GM12878 (cell line): ENCODE results near the gene CCDC190. TPM values are rescaled to one million over a fixed set of nuclear protein-coding genes. Genes with fewer than 3 reads are reported as not detected.

ENCODE experiments used
- ATAC-seq: fragments of 200-7000 bp; cut with Tn5 transposase; 3 replicates; pipeline ENCODE4 v1.9.1; 2020; ENCODE audit warnings: mild to moderate bottlenecking, moderate library complexity
- BruUV-seq: library from RNA; stranded (reverse); fragments of 400-500 nt; replicated peaks from 2 replicates; lab custom pipeline; 2021; lab: Mats Ljungman, UMichigan
- CTCF ChIA-PET: fragments of 300-600 bp; sonication (Branson Sonifier 250); formaldehyde crosslinking; extraction: SDS; loops from one replicate; lab custom pipeline; 2021; ENCODE audit warnings: inconsistent platforms; lab: Yijun Ruan, JAX
- POLR2A ChIA-PET: fragments of 350-600 bp; formaldehyde crosslinking; extraction: SDS; loops from one replicate; lab custom pipeline; 2021; ENCODE audit warnings: inconsistent platforms; lab: Charles Lee
- RAD21 ChIA-PET: fragments of 300-600 bp; sonication (Branson Sonifier 250); formaldehyde crosslinking; loops from one replicate; lab custom pipeline; 2023; ENCODE audit warnings: antibody characterized with exemption; ENCODE audit not compliant: unreplicated experiment; lab: Charles Lee
- SMC1A ChIA-PET: fragments of 300-600 bp; sonication (Branson Sonifier 250); formaldehyde crosslinking; loops from one replicate; lab custom pipeline; 2023; ENCODE audit not compliant: unreplicated experiment, uncharacterized antibody; lab: Charles Lee
- DNase-seq: peaks from one replicate; pipeline ENCODE4 v3.0.0-alpha.2; 2011; ENCODE audit warnings: low read depth, low spot score
- FAIRE-seq: peaks from 3 replicates; lab custom pipeline; 2011; peaks lifted over from hg19 to GRCh38; lab: Jason Lieb, UNC
- H2AFZ ChIP-seq: 2 replicates; pipeline ENCODE4 v1.6.0; 2011; ENCODE audit warnings: low read depth, low read length, control low read depth; ENCODE audit not compliant: control insufficient read depth
- H3K27ac ChIP-seq: 2 replicates; pipeline ENCODE4 v1.5.1; 2011; ENCODE audit warnings: control low read depth; ENCODE audit not compliant: control insufficient read depth, insufficient read depth
- H3K27me3 ChIP-seq, 2 experiments: replicated peaks in 1 of 2; 2 replicates each; pipeline versions ENCODE4 v1.6.0 to v1.6.1; 2011; ENCODE audit warnings: low read length in 1 of 2; ENCODE audit not compliant: control insufficient read depth in 2 of 2, insufficient read depth in 2 of 2
- H3K36me3 ChIP-seq, 2 experiments: 2 replicates each; pipeline ENCODE4 v1.5.1; 2011; ENCODE audit warnings: low read length in 1 of 2; ENCODE audit not compliant: control insufficient read depth in 2 of 2, insufficient read depth in 2 of 2
- H3K4me1 ChIP-seq: 2 replicates; pipeline ENCODE4 v1.6.1; 2011; ENCODE audit warnings: mild to moderate bottlenecking, low read length, moderate library complexity, mixed read lengths; ENCODE audit not compliant: control insufficient read depth, insufficient read depth
- H3K4me2 ChIP-seq: 2 replicates; pipeline ENCODE4 v1.6.0; 2011; ENCODE audit warnings: control low read depth; ENCODE audit not compliant: control insufficient read depth, insufficient read depth
- H3K4me3 ChIP-seq: fragments of 200-600 bp; sonication (generic); 2 replicates; pipeline ENCODE4 v1.5.1; 2016
- H3K79me2 ChIP-seq: 2 replicates; pipeline ENCODE4 v1.6.0; 2011; ENCODE audit warnings: low read length; ENCODE audit not compliant: control insufficient read depth, insufficient read depth
- H3K9ac ChIP-seq: 2 replicates; pipeline ENCODE4 v1.8.0; 2011; ENCODE audit warnings: low read length, control low read depth, mixed read lengths; ENCODE audit not compliant: control insufficient read depth, insufficient read depth
- H3K9me3 ChIP-seq: replicated peaks from 3 replicates; pipeline ENCODE4 v1.5.1; 2011; ENCODE audit warnings: mild to moderate bottlenecking, low read length; ENCODE audit not compliant: control insufficient read depth, insufficient read depth
- H4K20me1 ChIP-seq: 2 replicates; pipeline ENCODE4 v1.6.0; 2011; ENCODE audit not compliant: control insufficient read depth, insufficient read depth
- CBFB ChIP-seq: IDR thresholded peaks from 2 replicates; pipeline ENCODE4 v1.6.1; 2016; ENCODE audit warnings: antibody characterized with exemption, low read depth
- IRF5 ChIP-seq: fragments of 450-650 bp; IDR thresholded peaks from 2 replicates; pipeline ENCODE4 v1.6.1; 2017; ENCODE audit warnings: borderline replicate concordance
- KLF5 ChIP-seq: fragments of 450-650 bp; IDR thresholded peaks from 2 replicates; pipeline ENCODE4 v1.6.1; 2014; ENCODE audit warnings: mild to moderate bottlenecking; ENCODE audit not compliant: partially characterized antibody
- NR2F1 ChIP-seq: fragments of 450-650 bp; conservative IDR thresholded peaks from 2 replicates; pipeline ENCODE4 v1.6.1; 2017; ENCODE audit warnings: mild to moderate bottlenecking
- PAX8 ChIP-seq: fragments of 450-650 bp; IDR thresholded peaks from 2 replicates; pipeline ENCODE4 v1.6.1; 2017; ENCODE audit warnings: mild to moderate bottlenecking, moderate library complexity
- POU2F2 ChIP-seq: IDR thresholded peaks from 3 replicates; pipeline ENCODE4 v1.6.1; 2011; ENCODE audit warnings: low read depth, mild to moderate bottlenecking, low read length, borderline replicate concordance
- REST ChIP-seq: IDR thresholded peaks from 2 replicates; pipeline ENCODE4 v1.6.1; 2012; ENCODE audit warnings: mild to moderate bottlenecking, low read depth, low read length
- SIN3A ChIP-seq: IDR thresholded peaks from 2 replicates; pipeline ENCODE4 v1.6.1; 2012; ENCODE audit warnings: low read depth, low read length, improper control_type of control experiment
- SIX5 ChIP-seq: IDR thresholded peaks from 2 replicates; pipeline ENCODE4 v1.6.1; 2011; ENCODE audit warnings: mild to moderate bottlenecking, low read depth, low read length, moderate library complexity; ENCODE audit not compliant: severe bottlenecking
- SMAD1 ChIP-seq: fragments of 450-650 bp; IDR thresholded peaks from 2 replicates; pipeline ENCODE4 v1.6.1; 2018; ENCODE audit warnings: mild to moderate bottlenecking, low read depth; ENCODE audit not compliant: partially characterized antibody
- STAT3 ChIP-seq: IDR thresholded peaks from 2 replicates; pipeline ENCODE4 v1.6.1; 2011; ENCODE audit warnings: low read depth, low read length, improper control_type of control experiment
- ZBTB4 ChIP-seq: fragments of 450-650 bp; formaldehyde crosslinking; IDR thresholded peaks from 2 replicates; pipeline ENCODE4 v1.4.0; 2022; ENCODE audit warnings: mild to moderate bottlenecking, moderate library complexity
- WGBS: methylation state at CpG from one replicate; pipeline ENCODE4 v1.1.6; 2016; ENCODE audit warnings: low lambda C conversion rate; ENCODE audit not compliant: insufficient replicate concordance, insufficient coverage; ENCODE audit errors: missing lambda C conversion rate; 5-methylcytosine and 5-hydroxymethylcytosine counted together
- in situ Hi-C: fragments of 300-500 bp; cut with MboI; formaldehyde crosslinking; loops from 9 replicates; pipeline ENCODE4 v1.14.3; 2018; ENCODE audit warnings: mixed read lengths
- intact Hi-C: fragments of 100-400 bp; cut with micrococcal nuclease; formaldehyde crosslinking; loops from one replicate; pipeline ENCODE4 v1.14.2; 2022; ENCODE audit not compliant: unreplicated experiment
- polyA plus RNA-seq, 11 experiments: library from polyadenylated mRNA; depleted of rRNA in 4 of 11; unstranded in 6 of 11; stranded (reverse) in 5 of 11; fragments of >200 nt; fragmentation: Nextera tagmentation in 4 of 11; fragmentation: Illumina TruSeq in 1 of 11; extraction: Ambion mirVana in 4 of 11; extraction: Trizol in 1 of 11; gene quantifications; 1 replicate in 1 of 11; 2 replicates in 10 of 11; pipeline versions ENCODE4 v1.2.1 to v1.2.3, GENCODE V29; 2011 to 2016; ENCODE audit warnings: inconsistent platforms in 2 of 11, missing spikeins in 2 of 11, low read depth in 1 of 11
- total RNA-seq, 4 experiments: library from RNA; depleted of rRNA in 3 of 4; stranded (reverse); fragments of >200 nt in 3 of 4; fragmentation: Illumina TruSeq in 1 of 4; extraction: Trizol in 1 of 4; gene quantifications; 2 replicates each; pipeline versions ENCODE4 v1.2.1 to v1.2.3, GENCODE V29; 2013 to 2021

The CCDC190 gene
- total and polyA plus RNA-seq, 10 of the 15 experiments (the other 5 are each of a cell fraction or from before 2014, with no cell fraction given), result not detected

- TF ChIP-seq REST (no peak), SIX5 (peak; percentile 6), STAT3 (no peak), PAX8 (no peak), SIN3A (no peak), POU2F2 (0 out of 3 replicates have a peak, but pooled peaks have one; percentile 11)
Measured at GRCh38 chr1:162835157-162835899, 25.6 kb downstream of the CCDC190 start (continued).

- ChIA-PET RAD21 (no interaction called here), SMC1A (interaction anchor here (1.1 to 1.3 kb wide), 2 partner anchors 47 to 82 kb away, joined by 3 read pairs; no protein-coding TSS in a partner anchor), CTCF (no interaction called here), POLR2A (no interaction called here)
- ATAC-seq (no peak), DNase-seq (no peak), FAIRE-seq (no peak)
- in situ Hi-C loops, result no loop called here
- Histone ChIP-seq H4K20me1 (no peaks in the 10 kb centered on the region), H2AFZ (no peak overlapping the region), H3K27me3 (no peaks in the 10 kb centered on the region), H3K4me3 (no peak overlapping the region), H3K9ac (no peak overlapping the region), H3K4me1 (peaks cover 20% of the 10 kb centered on the region), H3K79me2 (no peaks in the 10 kb centered on the region), H3K36me3 (no peaks in the 10 kb centered on the region), H3K27ac (no peak overlapping the region), H3K4me2 (no peak overlapping the region), H3K9me3 (peaks cover 10% of the 10 kb centered on the region)
- BruUV-seq, result no TSS peak
- WGBS, result 94% methylated on average over 3 of the region's 3 CpGs
- intact Hi-C loops, result no loop called here
- TF ChIP-seq ZBTB4 (CRISPR knock-in tag) (no peak), CBFB (no peak), KLF5 (no peak), NR2F1 (no peak), IRF5 (no peak), SMAD1 (no peak)
Measured at GRCh38 chr1:162832470-162832869, 28.5 kb downstream of the CCDC190 start.
